ENCODE data around the gene TMEM179B.
A peak's percentile ranks its signal among the peaks of the same experiment; 100 is the strongest.
"Not testable (repeated sequence)": the region's sequence is repeated elsewhere in the genome, so short reads cannot be mapped to it uniquely, and the experiment has no call there.

The TMEM179B gene

GRCh38 chr11:62787005-62787759 is at the start of gene TMEM179B:
Gene TMEM179B, plus strand, starts transcription at chr11:62787402. Its CDS starts 30 bp downstream, at chr11:62787432.
- peak; percentile 99 for DNase-seq

DNA sequence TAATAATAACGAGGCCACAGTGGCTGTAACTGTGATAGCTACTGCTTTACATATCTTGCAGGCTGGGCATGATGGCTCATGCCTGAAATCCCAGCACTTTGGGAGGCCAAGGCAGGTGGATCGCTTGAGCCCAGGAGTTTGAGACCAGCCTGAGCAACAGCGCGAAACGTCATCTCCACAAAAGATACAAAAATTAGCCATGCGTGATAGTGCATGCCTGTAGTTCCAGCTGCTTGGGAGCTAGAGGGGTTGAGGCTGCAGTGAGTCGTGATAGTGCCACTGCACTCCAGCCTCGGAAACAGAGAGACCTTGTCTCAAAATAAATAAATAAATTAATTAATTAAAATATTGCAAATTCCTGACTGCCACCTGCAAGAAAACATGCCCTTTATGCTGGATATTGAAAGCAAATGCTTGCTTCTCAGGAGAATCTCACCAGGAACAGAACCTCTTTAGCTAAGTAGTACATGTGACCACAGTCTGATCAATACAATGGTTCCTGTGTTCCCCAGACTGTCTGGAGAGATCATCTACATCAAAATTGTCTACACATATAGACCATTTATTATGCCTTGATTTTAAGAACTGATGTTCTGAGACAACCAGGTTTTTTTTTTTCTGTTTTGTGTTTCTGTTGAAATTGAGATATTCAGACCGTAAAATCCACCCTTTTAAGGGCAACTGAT is 39.6 kb upstream of the TMEM179B start:
- no peak for DNase-seq

- not testable (repeated sequence) for DNase-seq
Observed at GRCh38 chr11:62749931-62750330, 37.3 kb upstream of the TMEM179B start.

- no peak for DNase-seq
Observed at GRCh38 chr11:62752177-62752785, 34.9 kb upstream of the TMEM179B start.

GRCh38 chr11:62752994-62753735 is 34.0 kb upstream of the TMEM179B start:
- DNase-seq: no peak

DNA sequence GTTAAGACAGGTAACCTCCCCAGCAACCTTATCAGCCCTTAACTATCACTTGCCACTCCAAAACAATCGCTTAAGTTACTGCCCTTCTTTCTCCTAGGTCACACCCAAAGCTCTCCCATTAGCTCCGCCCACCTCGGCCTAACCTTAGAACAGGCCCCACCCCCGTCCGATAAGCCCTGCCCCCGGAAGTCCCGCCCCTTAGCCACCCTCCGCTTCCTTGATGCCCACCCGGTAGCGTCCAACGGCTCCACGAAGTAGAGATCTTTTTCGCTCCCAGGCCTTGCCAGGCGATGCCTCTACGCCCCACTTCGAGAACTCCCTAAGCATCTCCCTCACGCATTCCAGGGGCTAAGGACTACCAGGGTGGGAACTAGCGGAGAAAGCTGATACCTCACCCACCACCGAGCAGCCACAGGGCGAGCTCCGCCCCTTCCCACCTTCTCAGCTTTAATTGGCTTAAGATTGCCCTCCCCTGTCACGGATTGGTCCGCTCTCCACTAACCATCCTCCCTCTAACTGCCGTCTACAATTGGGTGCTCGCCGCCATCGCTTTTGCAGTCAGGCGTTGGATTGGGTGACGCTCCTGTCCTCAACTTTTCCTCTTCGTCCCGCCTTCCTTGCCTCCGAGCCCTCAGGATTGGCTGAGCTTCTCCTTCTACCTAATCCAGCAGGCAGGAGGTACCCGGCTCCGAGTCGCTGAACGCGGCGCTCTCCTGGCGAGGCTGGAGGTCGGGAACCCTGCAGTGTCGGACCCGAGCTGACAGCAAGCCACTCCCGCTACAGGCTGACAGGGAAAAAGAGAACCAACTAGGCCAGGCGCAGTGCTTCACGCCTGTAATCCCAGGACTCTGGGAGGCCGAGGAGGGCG is 33.2 kb upstream of the TMEM179B start, which contains the start of gene ZBTB3:
TSS of gene ZBTB3 (minus strand) at position 425 of the 868 bp plus-strand sequence. CDS start 496 bp downstream, outside the sequence.
- peak; percentile 98 for DNase-seq

DNA sequence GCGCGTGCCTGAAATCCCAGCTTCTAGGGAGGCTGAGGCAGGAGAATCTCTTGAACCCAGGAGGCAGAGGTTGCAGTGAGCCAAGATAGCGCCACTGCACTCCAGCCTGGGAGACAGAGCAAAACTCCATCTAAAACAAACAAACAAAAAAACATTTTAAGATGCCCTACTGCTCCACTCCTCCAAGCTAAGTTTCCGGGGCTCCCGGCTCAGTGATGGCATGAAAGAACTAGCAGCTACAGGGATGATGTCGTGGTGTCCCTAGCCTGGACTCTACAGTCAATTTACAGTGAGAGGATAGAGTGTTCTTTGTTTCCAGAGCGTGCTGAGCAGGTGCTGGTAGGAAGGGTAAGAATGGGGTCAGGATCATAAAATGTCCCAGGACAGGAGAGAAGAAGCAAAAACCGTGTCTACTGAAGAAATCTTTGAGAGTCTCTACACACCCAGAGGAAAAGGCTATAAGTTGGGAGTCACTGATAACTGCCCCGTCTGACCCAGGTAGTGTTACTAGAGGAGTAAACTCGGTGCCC is 32.1 kb upstream of the TMEM179B start:
- no peak for DNase-seq

DNA sequence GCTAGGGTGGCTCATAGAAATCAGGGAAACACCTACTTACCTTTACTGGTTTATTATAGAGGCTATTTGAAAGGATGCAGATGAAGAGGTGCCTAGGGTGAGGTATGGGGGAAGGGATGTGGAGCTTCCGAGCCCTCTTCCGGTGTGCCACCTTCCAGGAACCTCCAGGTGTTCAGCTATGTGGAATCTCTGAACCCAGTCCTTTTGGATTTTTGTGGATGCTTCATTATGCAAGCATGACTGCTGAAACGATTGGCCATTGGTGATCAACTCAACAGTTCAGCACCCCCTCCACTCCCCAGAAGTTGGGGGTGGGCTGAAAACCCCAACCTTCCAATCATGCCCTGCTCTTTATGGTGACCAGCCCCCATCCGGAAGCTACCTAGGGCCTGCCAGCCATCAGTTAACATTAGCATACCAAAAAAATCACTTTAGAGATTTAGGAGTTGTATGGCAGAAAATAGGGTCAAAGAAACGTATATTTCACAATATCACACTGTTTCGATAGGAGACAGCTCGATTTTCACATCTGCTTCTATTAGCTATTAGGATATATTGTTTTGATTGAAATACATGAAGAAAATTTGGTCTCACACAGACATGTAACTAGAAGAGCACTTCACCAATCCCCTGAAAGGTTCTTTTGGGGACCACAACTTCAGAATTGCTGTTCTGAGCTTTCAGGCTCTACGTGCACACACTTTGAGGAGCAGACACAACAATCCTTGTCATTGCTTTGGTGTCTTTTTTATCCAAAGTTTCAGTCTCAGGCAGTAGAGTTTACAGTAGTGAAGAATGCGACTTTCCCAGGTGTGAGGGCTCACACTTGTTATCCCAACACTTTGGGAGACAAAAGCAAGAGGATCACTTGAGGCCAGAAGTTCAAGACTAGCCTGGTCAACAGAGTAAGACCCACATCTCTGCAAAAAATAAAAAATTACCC is 29.1 kb upstream of the TMEM179B start:
- no peak for DNase-seq

- DNase-seq: not testable (repeated sequence)
Observed at GRCh38 chr11:62760867-62761227, 26.4 kb upstream of the TMEM179B start.

GRCh38 chr11:62770778-62771143 is 16.4 kb upstream of the TMEM179B start:
- peak; percentile 76 for DNase-seq

GRCh38 chr11:62771144-62772021 is 15.8 kb upstream of the TMEM179B start, which contains the start of gene TAF6L:
Gene TAF6L, plus strand, starts transcription at chr11:62771396. Its CDS starts 4,388 bp downstream, at chr11:62775784.
- DNase-seq: peak; percentile 98

DNA sequence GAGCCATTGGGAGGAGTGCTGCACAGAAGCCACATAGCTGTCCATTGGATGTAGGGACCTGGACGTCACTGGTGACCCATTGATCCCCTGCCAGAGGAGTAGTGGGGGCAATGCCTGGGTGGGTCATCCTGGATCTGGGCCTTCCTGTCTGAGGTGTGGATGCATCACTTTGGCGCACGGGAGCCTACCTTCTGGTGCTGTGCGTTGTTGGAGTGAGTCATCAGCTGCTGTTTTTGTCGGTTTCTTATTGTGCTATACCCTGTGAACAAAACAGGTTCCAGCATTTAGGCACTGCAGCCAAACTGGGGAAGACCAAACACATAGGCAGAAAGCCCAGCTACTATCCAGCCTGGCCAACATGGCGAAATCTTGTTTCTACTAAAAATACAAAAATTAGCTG is 12.8 kb upstream of the TMEM179B start:
- DNase-seq: no peak

DNA sequence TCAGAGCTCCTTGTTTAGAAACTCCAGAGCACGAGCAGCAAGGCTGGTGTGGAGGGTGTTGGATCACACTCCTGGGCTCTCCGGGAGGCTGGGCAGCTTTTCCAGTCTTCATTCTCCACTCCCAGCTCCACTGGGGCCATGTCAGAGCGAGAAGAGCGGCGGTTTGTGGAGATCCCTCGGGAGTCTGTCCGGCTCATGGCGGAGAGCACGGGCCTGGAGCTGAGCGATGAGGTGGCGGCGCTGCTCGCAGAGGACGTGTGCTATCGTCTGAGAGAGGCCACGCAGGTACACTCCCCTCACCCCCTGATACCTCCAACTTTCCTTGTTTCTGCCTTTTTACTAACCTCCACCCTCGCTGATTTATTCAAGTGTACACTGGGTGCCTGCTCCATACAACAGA is 11.6 kb upstream of the TMEM179B start:
- no peak for DNase-seq

- DNase-seq: no peak
Observed at GRCh38 chr11:62777389-62777788, 9.8 kb upstream of the TMEM179B start.

DNA sequence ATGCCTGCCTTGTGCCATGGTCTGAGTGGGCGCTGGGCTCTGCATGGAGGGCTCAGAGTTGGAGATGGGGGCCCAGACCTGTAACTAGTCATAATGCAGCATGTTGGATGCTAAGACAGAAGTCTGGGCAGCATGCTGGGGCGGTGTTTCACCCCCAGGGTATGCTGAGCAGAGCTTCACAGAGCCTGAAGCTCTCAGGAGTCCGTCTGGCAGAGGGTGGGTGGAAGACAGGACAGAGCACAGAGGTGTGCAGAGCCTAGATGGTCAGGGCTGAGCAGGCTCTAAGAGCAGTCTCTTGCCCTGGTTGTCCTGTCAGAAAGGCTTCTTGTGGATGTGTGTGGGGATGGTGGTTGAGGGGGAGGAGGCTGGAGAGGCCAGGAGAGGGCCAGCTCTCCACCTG is 8.8 kb upstream of the TMEM179B start:
- no peak for DNase-seq

DNA sequence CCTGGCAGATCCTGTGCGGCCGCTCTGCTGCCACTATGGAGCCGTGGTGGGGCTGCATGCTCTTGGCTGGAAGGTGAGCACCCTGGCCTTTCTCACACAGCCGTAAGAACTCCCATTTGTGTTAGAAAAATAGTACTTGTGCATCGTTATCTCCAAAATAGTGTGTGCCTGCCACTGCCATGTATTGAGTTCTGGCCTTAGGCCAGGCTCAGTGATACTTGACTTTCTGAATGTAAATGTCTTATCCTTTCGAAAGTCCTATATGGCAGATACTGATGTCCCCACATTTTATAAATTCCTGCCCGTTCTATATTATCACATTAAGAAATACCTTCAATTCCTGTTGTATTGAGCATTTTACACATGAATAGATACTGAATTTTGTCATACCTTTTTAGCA is 4.4 kb upstream of the TMEM179B start:
- DNase-seq: no peak

DNA sequence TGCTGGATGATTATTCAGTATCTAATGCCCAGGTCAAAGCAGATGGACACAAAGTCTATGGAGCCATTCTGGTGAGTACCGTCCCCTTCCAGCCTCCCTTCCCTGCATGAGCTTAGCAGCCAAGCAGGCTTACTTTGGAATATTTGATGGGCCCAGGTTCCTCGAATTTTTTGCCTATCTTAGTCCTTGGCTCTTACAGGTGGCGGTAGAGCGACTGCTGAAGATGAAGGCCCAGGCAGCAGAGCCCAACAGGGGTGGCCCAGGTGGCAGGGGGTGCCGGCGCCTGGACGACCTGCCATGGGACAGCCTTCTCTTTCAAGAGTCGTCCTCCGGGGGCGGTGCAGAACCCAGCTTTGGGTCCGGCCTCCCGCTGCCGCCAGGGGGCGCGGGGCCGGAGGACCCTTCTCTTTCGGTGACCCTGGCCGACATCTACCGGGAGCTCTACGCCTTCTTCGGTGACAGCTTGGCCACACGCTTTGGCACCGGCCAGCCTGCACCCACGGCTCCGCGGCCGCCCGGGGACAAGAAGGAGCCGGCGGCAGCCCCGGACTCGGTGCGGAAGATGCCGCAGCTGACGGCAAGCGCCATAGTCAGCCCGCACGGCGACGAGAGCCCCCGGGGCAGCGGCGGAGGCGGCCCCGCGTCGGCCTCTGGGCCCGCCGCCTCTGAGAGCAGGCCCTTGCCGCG is 741 bp upstream of the TMEM179B start:
- peak; percentile 94 for DNase-seq

- no peak for DNase-seq
Observed at GRCh38 chr11:62788991-62789390, 1.8 kb downstream of the TMEM179B start.

DNA sequence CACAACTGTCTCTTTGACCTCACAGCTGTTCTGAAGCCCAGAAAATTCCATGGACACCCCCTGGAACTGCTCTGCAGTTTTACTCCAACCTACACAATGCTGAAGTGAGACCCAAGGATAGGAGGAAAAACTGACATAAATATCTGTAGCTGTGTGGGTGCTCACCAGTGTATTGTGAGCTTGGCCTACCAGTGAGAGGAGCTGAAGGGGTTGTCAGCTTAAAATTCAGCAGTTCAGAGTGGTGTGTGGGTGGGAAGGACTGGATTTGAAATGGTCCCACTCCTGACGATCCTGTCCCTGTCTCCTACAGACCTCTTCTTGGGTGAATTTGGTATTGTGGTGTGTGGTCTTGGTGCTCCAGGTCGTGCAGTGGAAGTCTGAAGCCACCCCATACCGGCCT is 2.4 kb downstream of the TMEM179B start:
- DNase-seq: no peak
